GM19025 (cell line): ENCODE measurements around the gene MTPN.

Experiments
- ATAC-seq: cut with Tn5 transposase; IDR thresholded peaks from one replicate; pipeline ENCODE4 v1.9.1; 2021; ENCODE audit warnings: mild to moderate bottlenecking, low read depth, moderate library complexity; ENCODE audit not compliant: unreplicated experiment

MTPN gene

GRCh38 chr7:135959646-135960363 is 17.4 kb downstream of the MTPN start:
- ATAC-seq = no peak

GRCh38 chr7:135958173-135958572 is 19.0 kb downstream of the MTPN start:
- ATAC-seq = no peak

- no peak for ATAC-seq
Measured at GRCh38 chr7:135957627-135958026, 19.5 kb downstream of the MTPN start.

GRCh38 chr7:135956393-135956792 is 20.8 kb downstream of the MTPN start:
- no peak for ATAC-seq

GRCh38 chr7:135950972-135951371 is 26.2 kb downstream of the MTPN start:
- no peak for ATAC-seq

GRCh38 chr7:135950429-135950828 is 26.7 kb downstream of the MTPN start:
- ATAC-seq = no peak

GRCh38 chr7:135946289-135947055 is 30.7 kb downstream of the MTPN start:
- ATAC-seq = no peak

GRCh38 chr7:135944753-135945152 is 32.4 kb downstream of the MTPN start:
- no peak for ATAC-seq

- ATAC-seq = no peak
Measured at GRCh38 chr7:135943134-135943879, 33.9 kb downstream of the MTPN start.

GRCh38 chr7:135942614-135943013 is 34.5 kb downstream of the MTPN start:
- peak; percentile 60 for ATAC-seq

GRCh38 chr7:135940077-135941075 is 36.8 kb downstream of the MTPN start:
- ATAC-seq = no peak

GRCh38 chr7:135939261-135939812 is 37.8 kb downstream of the MTPN start:
- ATAC-seq = no peak

GRCh38 chr7:135938563-135938962 is 38.6 kb downstream of the MTPN start:
- peak; percentile 55 for ATAC-seq

GRCh38 chr7:135938086-135938485 is 39.1 kb downstream of the MTPN start:
- ATAC-seq = no peak

- ATAC-seq = no peak
Measured at GRCh38 chr7:135936497-135937217, 40.5 kb downstream of the MTPN start.

- ATAC-seq = no peak
Measured at GRCh38 chr7:135934651-135935050, 42.5 kb downstream of the MTPN start.

- no peak for ATAC-seq
Measured at GRCh38 chr7:135933509-135934188, 43.5 kb downstream of the MTPN start.

- no peak for ATAC-seq
Measured at GRCh38 chr7:135932131-135932530, 45.0 kb downstream of the MTPN start.
